HUES6 (cell line): Measurements from ENCODE around the gene HAUS7.

Experiments
- H3K27ac ChIP-seq: 2 replicates; pipeline ENCODE4 v1.7.0; 2013; ENCODE audit warnings: low read depth, mild to moderate bottlenecking, low read length, inconsistent platforms
- H3K27me3 ChIP-seq: 2 replicates; pipeline ENCODE4 v1.6.1; 2013; ENCODE audit warnings: low read length; ENCODE audit not compliant: control insufficient read depth, insufficient read depth
- H3K36me3 ChIP-seq: 2 replicates; pipeline ENCODE4 v1.6.1; 2013; ENCODE audit warnings: low read length; ENCODE audit not compliant: control insufficient read depth, insufficient read depth
- H3K4me1 ChIP-seq: 2 replicates; pipeline ENCODE4 v1.6.1; 2013; ENCODE audit warnings: low read length; ENCODE audit not compliant: control insufficient read depth, insufficient read depth
- H3K4me3 ChIP-seq: 2 replicates; pipeline ENCODE4 v1.5.1; 2013; ENCODE audit warnings: low read depth, low read length
- H3K9ac ChIP-seq: one replicate; pipeline ENCODE4 v1.6.1; 2013; ENCODE audit warnings: mild to moderate bottlenecking, low read length
- H3K9me3 ChIP-seq: 2 replicates; pipeline ENCODE4 v1.6.1; 2013; ENCODE audit warnings: low read depth, low read length; ENCODE audit not compliant: control insufficient read depth, insufficient read depth

The HAUS7 gene

DNA sequence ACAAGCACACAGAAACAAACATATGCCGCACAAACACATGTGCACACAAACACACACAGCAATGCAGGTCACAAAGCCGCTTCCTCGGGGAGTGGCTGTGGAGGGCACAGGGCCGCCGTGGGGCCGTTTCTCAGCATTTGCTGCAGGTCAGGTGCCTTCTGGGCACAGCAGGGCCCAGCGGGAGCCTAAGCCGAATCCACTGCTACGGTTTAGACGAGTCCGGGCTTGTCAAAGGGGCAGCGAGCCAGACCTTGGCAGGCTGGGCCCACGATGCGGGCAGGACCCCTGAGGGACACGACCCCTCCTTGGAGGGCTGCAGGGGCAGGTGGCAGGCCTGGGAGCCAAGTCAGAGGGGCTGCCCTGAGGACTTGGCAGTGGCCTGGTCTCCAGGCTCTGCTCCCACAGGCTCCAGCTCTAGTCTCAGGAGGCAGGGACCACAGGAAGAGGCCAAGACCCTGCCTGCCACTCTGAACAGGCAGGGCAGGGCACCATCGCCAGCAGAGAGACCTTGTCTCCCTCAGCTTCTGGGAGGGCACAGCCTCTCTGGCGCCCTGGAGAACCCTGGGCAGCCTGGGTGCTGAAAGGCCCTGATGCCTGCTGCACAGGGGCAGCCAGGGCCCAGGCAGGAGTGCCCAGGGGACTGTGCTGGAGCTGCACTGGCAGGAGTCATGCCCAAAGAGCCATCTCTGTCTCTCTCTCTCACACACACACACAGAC, 41.6 kb upstream of the HAUS7 start:
- no peak overlapping the region for H3K27ac ChIP-seq
- no peak overlapping the region for H3K4me3 ChIP-seq
- H3K36me3 ChIP-seq, result no peaks in the 10 kb centered on the region
- H3K9ac ChIP-seq, result no peak overlapping the region
- H3K9me3 ChIP-seq, result peaks cover 37% of the 10 kb centered on the region; the same call in 1 of the 2 replicates
- no peaks in the 10 kb centered on the region for H3K4me1 ChIP-seq
- peaks cover 30% of the 10 kb centered on the region for H3K27me3 ChIP-seq

DNA sequence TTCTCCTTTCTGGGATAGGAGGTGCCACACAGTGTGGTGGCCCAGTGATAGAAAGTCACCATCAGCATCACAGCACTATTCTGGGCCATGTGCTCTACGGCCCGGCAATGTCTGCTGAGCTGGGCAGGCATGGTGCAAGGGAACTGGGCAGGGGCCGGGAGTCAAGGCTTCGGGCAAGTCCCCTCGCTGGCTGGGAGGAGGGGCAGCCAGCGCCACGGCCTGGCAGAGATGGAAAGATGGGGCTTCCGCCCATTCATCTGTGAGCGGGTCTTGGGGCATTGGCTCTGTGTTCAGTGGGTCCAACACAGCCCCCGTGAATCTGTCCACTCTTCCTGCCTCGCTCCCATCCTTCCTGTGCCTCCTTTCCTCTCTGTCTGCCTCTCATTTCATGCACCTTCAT, 40.0 kb upstream of the HAUS7 start:
- peaks cover 15% of the 10 kb centered on the region; the same call in 1 of the 2 replicates for H3K27me3 ChIP-seq
- H3K4me3 ChIP-seq, result no peak overlapping the region
- no peaks in the 10 kb centered on the region for H3K4me1 ChIP-seq
- H3K9me3 ChIP-seq, result peaks cover 34% of the 10 kb centered on the region; the same call in 1 of the 2 replicates
- no peak overlapping the region for H3K9ac ChIP-seq
- no peaks in the 10 kb centered on the region for H3K36me3 ChIP-seq
- no peak overlapping the region for H3K27ac ChIP-seq

DNA sequence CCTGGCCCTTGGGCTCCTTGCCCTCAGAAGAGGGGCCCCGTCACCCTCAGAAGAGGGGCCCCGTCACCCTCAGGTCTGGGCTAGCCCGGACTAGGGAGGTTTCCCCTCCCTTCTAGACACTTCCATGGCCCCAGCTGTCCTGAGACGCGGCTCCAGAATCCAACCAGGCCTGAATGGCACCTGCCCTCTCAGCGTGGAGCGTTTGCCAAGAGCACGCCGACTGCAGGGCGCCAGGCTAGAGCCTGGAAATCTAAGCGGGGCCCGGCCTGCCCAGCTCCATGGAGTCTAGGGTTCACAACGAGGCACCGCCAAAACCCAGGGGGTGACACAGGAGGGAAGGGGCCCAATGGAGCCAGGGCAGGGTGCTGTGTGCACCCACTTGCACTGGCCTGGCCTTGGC, 39.2 kb upstream of the HAUS7 start:
- Histone ChIP-seq H3K4me1 (no peaks in the 10 kb centered on the region), H3K27ac (no peak overlapping the region), H3K9ac (no peak overlapping the region), H3K9me3 (peaks cover 38% of the 10 kb centered on the region; the same call in 1 of the 2 replicates), H3K27me3 (peaks cover 7% of the 10 kb centered on the region; the same call in 1 of the 2 replicates), H3K36me3 (no peaks in the 10 kb centered on the region), H3K4me3 (no peak overlapping the region)

DNA sequence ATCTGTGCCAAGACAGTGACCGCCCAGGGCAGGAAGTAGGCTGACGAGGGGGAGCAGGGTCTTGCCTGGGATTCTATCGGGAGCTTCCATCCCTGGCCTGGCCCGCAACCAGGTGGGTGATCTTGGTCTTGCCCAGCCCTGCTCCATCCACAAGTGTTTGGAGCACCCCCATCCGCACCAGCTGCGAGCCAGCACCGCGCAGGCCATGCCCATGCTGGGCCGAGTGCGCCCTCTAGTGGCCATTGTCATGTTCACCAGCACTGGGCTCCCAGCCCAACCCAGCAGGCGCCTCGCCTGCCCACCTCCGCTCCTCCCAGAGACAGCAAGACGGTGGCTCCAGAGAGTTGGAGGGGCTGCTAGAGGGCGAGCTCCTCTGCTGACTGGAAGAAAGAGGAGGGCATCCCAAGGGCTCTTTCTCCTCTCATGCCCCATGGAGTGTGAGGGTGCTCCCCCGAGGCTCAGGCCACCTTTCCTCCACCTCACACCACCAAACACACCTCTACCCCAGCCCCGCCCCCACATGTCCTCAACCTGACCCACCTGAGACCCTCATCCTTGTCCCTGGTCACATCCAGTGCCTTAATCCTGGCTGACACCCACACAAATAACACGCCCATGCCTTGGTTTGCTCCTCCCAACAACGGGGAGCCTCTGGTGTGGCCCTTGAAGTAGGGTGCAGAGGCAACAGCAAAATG, 37.3 kb upstream of the HAUS7 start:
- no peaks in the 10 kb centered on the region for H3K27me3 ChIP-seq
- H3K36me3 ChIP-seq, result no peaks in the 10 kb centered on the region
- H3K9ac ChIP-seq, result no peak overlapping the region
- no peak overlapping the region for H3K27ac ChIP-seq
- peaks cover 39% of the 10 kb centered on the region; the same call in 1 of the 2 replicates for H3K9me3 ChIP-seq
- no peaks in the 10 kb centered on the region for H3K4me1 ChIP-seq
- no peak overlapping the region for H3K4me3 ChIP-seq

DNA sequence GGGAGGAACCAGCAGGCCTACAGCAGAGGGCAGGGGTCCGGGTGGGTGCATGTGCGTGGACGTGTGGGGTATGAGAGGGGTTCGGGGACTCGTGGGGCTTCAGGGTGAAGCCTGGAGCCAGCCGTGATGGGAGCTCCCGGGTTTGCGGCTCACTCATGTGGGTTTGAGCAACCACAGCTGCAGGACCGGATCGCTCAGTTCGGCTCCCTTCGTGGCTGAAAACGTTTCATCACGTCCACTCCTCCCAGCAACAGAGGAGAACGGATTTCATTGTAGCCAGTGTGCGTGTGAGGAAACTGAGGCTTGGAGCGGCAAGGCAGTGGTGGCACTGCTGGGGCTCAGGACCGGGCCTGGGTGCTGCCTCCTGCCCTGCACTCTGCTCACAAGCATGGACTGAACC, 35.0 kb upstream of the HAUS7 start:
- Histone ChIP-seq H3K27me3 (no peaks in the 10 kb centered on the region), H3K4me1 (no peaks in the 10 kb centered on the region; the same call in 1 of the 2 replicates), H3K4me3 (no peak overlapping the region), H3K36me3 (no peaks in the 10 kb centered on the region), H3K27ac (no peak overlapping the region), H3K9me3 (peaks cover 48% of the 10 kb centered on the region; the same call in 1 of the 2 replicates), H3K9ac (no peak overlapping the region)

DNA sequence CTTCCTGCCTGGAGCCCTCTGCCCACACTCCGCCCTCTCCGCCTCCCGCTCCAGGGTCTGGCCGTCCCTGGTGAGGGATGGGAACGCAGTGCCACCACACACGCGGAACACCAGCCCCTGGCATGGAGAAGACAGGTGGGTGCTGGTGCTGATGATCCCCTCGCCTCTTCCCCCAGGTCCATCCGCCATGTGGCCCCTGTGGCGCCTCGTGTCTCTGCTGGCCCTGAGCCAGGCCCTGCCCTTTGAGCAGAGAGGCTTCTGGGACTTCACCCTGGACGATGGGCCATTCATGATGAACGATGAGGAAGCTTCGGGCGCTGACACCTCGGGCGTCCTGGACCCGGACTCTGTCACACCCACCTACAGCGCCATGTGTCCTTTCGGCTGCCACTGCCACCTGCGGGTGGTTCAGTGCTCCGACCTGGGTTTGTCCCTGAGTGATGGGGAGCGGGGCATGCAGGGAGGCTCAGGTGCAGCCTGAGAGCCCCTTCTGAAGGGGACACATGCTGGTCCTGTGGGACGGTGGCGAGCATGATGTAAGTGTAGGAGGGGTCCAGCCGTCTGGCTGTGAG, 34.2 kb upstream of the HAUS7 start:
- peaks cover 52% of the 10 kb centered on the region; the same call in 1 of the 2 replicates for H3K9me3 ChIP-seq
- no peaks in the 10 kb centered on the region for H3K36me3 ChIP-seq
- no peak overlapping the region for H3K9ac ChIP-seq
- no peaks in the 10 kb centered on the region for H3K27me3 ChIP-seq
- H3K27ac ChIP-seq, result no peak overlapping the region
- no peaks in the 10 kb centered on the region; the same call in 1 of the 2 replicates for H3K4me1 ChIP-seq
- H3K4me3 ChIP-seq, result no peak overlapping the region

DNA sequence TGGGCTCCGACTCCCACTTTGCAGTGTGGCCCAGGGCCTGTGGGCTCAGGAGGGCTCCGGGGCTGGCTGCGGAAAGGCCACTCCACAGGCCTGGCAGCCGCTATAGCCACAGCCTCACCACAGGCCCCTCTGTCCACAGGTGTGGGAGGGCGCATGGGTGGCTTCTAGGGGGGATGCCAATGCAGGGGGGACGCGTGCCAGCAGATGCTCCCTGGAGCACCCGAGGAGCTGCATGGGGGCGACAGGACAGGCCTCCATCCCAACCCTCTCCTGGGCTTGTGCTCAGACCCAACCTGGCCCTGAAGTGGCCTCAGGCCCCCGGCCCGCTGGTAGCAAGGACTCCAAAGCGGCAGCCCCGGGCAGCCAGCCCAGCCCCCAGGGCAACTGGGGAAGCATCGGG, 32.4 kb upstream of the HAUS7 start:
- Histone ChIP-seq H3K4me3 (no peak overlapping the region), H3K9me3 (peaks cover 49% of the 10 kb centered on the region; the same call in 1 of the 2 replicates), H3K27me3 (no peaks in the 10 kb centered on the region), H3K36me3 (no peaks in the 10 kb centered on the region), H3K27ac (no peak overlapping the region; the same call in 1 of the 2 replicates), H3K9ac (no peak overlapping the region), H3K4me1 (no peaks in the 10 kb centered on the region; the same call in 1 of the 2 replicates)

DNA sequence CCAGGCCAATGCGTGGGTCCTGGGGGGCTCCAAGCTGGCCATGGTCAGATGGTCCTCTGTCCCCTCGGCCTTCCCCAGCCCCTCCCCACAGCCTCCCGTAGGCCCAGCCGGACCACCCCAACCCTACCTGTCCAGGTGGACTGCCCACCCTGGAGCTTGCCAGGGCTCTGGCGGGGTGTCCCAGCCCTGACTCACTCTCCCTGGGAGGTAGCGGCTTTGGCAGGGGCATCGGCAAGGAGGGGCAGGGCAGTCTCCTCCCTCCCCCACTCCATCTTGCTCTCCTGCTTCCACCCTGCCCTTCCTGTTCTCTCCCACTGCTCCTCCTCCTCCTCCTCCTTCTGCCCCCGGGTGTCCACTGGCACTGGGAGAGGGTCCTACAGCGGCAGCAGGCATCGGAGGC, 31.8 kb upstream of the HAUS7 start:
- Histone ChIP-seq H3K9ac (no peak overlapping the region), H3K9me3 (peaks cover 48% of the 10 kb centered on the region; the same call in 1 of the 2 replicates), H3K27me3 (no peaks in the 10 kb centered on the region), H3K4me3 (no peak overlapping the region), H3K36me3 (no peaks in the 10 kb centered on the region), H3K27ac (no peak overlapping the region; the same call in 1 of the 2 replicates), H3K4me1 (no peaks in the 10 kb centered on the region; the same call in 1 of the 2 replicates)

DNA sequence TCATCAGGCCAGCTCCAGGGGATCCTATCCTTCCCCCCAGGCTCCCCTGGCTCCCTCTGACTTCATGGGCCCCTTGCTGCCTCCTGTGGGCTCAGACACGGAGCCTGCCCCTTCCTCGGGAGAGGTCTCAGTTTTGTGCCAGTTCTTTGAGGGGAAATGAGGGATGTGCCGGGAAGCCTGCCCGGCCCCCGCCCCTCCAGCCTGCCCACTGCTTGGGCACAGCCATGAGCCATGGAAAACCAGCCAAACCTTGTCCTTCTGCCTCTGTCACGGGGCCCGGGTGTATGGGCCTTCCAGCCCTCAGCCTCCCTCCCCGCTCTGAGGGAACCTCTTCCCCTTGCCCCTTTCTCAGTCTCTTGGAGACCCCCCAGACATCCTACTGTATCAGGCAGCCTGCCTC, 31.2 kb upstream of the HAUS7 start:
- Histone ChIP-seq H3K9ac (no peak overlapping the region), H3K36me3 (no peaks in the 10 kb centered on the region), H3K4me1 (no peaks in the 10 kb centered on the region; the same call in 1 of the 2 replicates), H3K27me3 (no peaks in the 10 kb centered on the region), H3K9me3 (peaks cover 45% of the 10 kb centered on the region; the same call in 1 of the 2 replicates), H3K27ac (no peak overlapping the region), H3K4me3 (no peak overlapping the region)

DNA sequence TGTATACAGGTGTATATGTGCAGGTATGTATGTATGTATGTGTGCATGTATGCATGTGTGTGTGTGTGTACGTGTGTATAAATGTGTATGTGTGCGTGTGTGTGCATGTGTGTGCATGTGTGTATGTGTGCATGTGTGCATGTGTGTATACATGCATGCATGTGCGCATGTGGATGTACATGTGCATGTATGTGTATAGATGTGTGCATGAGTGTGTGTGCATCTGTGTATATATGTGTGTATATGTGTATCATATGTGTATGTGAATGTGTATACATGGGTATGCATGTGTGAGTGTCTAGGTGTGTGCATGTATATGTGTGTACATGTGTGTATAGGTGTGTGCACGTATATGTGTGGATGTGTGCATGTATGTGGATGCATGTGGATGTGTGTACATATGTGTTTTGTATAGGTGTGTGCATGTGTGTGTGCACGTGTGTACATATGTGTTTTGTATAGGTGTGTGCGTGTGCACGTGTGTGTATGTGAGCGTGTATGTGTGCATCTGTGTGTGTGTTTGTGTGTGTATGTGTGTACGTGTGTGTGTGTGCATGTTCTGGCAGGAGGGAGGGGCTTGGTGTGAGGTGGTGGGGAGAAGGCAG, 30.4 kb upstream of the HAUS7 start:
- Histone ChIP-seq H3K9me3 (peaks cover 42% of the 10 kb centered on the region; the same call in 1 of the 2 replicates), H3K9ac (no peak overlapping the region), H3K4me3 (no peak overlapping the region), H3K4me1 (no peaks in the 10 kb centered on the region; the same call in 1 of the 2 replicates), H3K27ac (no peak overlapping the region), H3K27me3 (no peaks in the 10 kb centered on the region), H3K36me3 (no peaks in the 10 kb centered on the region)
